ENCODE data around the gene TYW1B. TPM values are rescaled to one million over a fixed set of nuclear protein-coding genes. Genes with fewer than 3 reads are reported as not detected.
"Not testable (repeated sequence)": the region's sequence is repeated elsewhere in the genome, so short reads cannot be mapped to it uniquely, and the experiment has no call there.

TYW1B gene
- total and polyA plus RNA-seq, 8 donors: 2.4 to 9.7 (median 5.6) TPM

DNA sequence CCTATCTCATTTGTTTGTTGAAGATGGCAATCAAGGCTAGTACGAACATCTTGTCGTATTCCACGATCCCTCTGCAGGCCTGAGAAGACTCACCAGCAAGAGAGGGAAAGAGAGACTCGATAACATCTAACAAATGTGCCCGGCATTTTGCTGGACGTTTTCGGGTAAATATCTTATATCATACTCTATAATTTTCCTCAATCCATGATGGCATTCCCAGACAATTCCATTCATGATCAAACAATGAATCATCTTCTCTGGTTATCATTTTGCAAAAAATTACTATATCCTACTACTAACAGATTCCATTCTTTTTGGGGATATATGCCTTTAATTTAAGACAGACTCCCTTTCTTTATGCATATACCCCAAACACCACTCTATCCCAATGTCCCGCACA is 118.1 kb downstream of the TYW1B start:
- H3K36me3 ChIP-seq: peaks cover 0 to 8% of the 10 kb centered on the region in 2 donors
- H3K27ac ChIP-seq: no peak overlapping the region
- no peaks in the 10 kb centered on the region for H3K9me3 ChIP-seq
- H3K4me3 ChIP-seq: no peak overlapping the region
- ATAC-seq (no peak), DNase-seq (no peak)
- TF ChIP-seq, protein P1, sequence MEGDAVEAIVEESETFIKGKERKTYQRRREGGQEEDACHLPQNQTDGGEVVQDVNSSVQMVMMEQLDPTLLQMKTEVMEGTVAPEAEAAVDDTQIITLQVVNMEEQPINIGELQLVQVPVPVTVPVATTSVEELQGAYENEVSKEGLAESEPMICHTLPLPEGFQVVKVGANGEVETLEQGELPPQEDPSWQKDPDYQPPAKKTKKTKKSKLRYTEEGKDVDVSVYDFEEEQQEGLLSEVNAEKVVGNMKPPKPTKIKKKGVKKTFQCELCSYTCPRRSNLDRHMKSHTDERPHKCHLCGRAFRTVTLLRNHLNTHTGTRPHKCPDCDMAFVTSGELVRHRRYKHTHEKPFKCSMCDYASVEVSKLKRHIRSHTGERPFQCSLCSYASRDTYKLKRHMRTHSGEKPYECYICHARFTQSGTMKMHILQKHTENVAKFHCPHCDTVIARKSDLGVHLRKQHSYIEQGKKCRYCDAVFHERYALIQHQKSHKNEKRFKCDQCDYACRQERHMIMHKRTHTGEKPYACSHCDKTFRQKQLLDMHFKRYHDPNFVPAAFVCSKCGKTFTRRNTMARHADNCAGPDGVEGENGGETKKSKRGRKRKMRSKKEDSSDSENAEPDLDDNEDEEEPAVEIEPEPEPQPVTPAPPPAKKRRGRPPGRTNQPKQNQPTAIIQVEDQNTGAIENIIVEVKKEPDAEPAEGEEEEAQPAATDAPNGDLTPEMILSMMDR (IDR thresholded peaks at IDR 0.05): no peak
- no peaks in the 10 kb centered on the region for H3K4me1 ChIP-seq
- intact Hi-C loops (cut with DNase I): no loop called here
- H3K27me3 ChIP-seq: no peaks in the 10 kb centered on the region

DNA sequence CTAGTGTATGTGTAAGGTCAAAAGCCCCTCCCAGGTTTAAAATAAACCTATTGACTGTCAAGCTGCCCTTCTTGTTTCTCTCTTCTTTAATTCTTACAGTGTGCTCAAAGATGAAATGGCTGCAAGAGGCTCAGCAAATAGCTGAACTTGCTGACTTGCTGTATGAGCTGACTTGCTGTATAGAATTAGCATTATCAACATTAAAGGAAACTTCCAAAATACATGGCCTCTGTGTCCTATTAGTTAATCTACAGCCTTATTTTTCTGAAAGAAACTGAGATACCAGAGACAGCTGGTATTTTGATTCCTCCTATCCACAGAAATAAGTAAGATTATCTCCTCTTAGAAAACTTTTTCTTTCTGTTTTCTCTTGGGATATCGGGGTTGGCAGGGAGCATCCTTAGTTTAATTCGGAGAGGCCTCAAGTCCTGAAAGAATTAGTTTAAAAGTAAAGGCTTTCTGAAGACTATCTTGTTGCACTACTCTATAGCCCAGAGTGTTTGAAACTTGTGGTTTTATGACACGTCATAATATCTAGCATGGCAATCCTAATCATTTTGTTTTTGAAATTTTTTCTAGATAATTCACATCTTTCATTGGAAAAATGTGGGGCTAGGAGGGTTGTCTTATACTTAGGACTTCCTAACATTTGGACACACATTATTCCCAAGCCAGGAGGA is 119.5 kb downstream of the TYW1B start:
- not testable (repeated sequence) for ATAC-seq, H3K27me3 ChIP-seq, H3K4me1 ChIP-seq

DNA sequence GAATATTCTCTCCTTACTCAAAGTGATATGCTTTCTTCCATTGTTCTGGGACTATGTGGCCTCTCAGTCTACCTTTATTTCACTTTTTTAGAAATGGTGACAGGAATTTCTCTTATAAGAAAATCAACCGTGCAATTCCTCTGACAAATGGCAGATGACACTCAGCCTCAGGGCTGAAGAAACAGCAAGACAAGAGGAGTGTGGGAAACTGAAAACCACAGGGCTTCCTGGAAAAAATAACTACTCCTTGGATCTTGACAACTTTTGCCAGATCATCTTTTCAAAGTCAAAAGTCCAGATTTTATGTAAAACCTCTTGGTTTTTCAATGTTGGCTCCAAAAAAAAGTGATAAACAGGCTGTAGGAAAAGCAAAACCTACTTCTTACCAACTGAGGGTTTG is 121.5 kb downstream of the TYW1B start:
- Histone ChIP-seq H3K4me1 (no peaks in the 10 kb centered on the region), H3K9me3 (no peaks in the 10 kb centered on the region), H3K27ac (no peak overlapping the region), H3K4me3 (no peak overlapping the region), H3K36me3 (no peaks in the 10 kb centered on the region), H3K27me3 (no peaks in the 10 kb centered on the region)
- TF ChIP-seq, protein P1 (IDR thresholded peaks at IDR 0.05): no peak
- intact Hi-C loops (cut with DNase I): no loop called here
- DNase-seq (no peak), ATAC-seq (no peak)

More for the DNA sequence above, 119.5 kb downstream of the TYW1B start:
- H3K4me3 ChIP-seq; intact Hi-C loops (cut with DNase I); H3K36me3 ChIP-seq; DNase-seq; H3K9me3 ChIP-seq; H3K27ac ChIP-seq: not testable (repeated sequence)

DNA sequence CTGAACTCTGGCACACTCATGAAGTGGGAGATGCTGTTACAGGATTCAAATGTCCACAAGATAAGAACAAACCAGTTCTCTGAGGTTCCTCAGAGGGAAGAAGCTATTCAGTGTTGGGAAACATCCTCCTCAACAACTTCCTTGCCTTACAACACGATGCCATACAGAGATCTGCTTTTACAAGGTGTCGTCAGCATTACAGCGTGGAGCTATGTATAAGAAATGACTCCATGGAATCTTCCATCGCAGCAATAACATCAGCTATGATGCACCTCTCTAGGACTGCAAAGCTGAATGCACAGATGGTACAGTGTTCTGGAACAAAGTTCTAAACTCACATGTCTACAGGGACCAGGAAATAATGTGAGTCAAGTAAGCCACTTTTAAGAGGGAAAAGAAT is 122.3 kb downstream of the TYW1B start:
- ATAC-seq; intact Hi-C loops (cut with DNase I): not testable (repeated sequence)

DNA sequence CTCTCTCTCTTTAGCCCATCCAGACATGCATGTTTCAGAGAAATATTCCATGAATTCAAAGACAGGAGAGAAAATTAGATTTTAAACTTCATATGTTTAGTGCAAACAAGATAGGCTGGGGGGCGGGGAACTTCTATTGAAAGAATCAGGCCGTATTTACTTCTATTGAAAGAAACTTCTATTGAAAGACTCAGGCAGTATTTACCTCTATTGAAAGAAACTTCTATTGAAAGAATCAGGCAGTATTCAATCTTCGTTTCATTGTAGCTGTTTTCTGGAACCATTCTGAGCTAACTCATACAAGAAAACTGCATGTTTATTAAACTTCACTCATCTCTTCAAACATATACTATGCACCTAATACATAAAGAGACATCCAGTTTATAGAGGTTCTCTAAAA is 123.1 kb downstream of the TYW1B start:
- H3K4me3 ChIP-seq: no peak overlapping the region

More for the DNA sequence above, 122.3 kb downstream of the TYW1B start:
- not testable (repeated sequence) for H3K27ac ChIP-seq, H3K9me3 ChIP-seq, H3K36me3 ChIP-seq, H3K4me1 ChIP-seq, DNase-seq, H3K27me3 ChIP-seq, H3K4me3 ChIP-seq

DNA sequence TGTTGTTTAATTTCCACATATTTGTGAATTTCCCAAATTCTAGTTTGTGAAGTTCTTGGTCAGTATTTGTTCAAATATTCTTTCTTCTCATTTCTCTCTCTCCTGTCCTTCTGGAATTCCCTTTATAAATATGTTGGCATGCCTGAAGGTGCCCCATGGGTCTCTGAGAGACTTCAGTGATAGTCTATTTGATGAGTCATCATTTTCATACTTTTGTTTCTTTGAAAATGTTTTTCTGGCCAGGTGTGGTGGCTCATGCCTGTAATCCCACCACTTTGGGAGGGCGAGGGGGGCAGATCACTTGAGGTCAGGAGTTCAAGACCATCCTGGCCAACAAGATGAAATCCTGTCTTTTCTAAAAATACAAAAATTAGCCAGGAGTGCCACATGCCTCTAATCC is 127.5 kb downstream of the TYW1B start:
- H3K27me3 ChIP-seq; H3K9me3 ChIP-seq; H3K27ac ChIP-seq; intact Hi-C loops (cut with DNase I); H3K4me3 ChIP-seq; H3K36me3 ChIP-seq; ATAC-seq; DNase-seq; H3K4me1 ChIP-seq: not testable (repeated sequence)

More for the DNA sequence above, 123.1 kb downstream of the TYW1B start:
- Histone ChIP-seq H3K9me3 (no peaks in the 10 kb centered on the region), H3K36me3 (no peaks in the 10 kb centered on the region), H3K4me1 (no peaks in the 10 kb centered on the region), H3K27ac (no peak overlapping the region), H3K27me3 (no peaks in the 10 kb centered on the region)
- intact Hi-C loops (cut with DNase I): no loop called here
- ATAC-seq (no peak), DNase-seq (no peak)
- TF ChIP-seq, protein P1 (IDR thresholded peaks at IDR 0.05): no peak

DNA sequence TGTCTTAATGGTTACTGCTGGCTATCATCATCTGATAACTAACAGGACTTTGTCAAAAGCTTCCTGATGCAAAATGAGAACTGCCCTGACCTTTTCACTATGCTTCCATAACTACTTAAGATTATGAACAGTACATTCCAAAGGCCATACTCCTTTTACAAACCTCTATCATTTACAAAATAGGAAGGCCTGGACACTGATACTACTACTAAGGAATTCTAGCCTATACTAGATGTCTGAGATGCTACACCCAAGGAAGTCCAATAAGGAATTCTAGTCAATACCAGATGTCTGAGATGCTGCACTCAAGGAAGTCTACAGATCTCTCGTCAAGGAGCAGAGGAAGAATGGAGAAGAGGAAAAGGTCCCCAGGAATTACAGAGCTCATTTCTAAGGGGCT is 130.9 kb downstream of the TYW1B start:
- H3K4me3 ChIP-seq; H3K4me1 ChIP-seq; H3K27me3 ChIP-seq; H3K36me3 ChIP-seq; H3K27ac ChIP-seq; H3K9me3 ChIP-seq; DNase-seq; intact Hi-C loops (cut with DNase I): not testable (repeated sequence)
- ATAC-seq: peak; percentile 19

DNA sequence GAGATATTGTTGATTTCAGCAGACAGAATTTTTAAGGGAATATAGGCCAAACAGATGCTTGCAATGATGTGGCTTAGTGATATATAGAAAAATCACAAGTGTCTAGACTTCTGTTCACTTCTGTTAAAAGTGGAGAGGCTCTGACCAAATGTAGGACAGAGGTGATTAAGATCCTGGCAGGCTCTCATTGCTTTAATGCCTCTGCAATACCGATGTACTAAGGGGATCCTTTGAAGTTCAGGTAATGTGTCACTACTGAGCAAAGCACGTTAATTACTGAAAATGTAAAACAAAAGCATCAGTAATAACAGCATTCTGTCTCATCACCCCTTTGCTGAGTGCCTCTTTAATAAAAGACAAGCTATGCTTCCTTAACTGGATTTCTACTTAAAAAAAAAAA is 131.4 kb downstream of the TYW1B start:
- H3K36me3 ChIP-seq; H3K4me1 ChIP-seq; H3K27me3 ChIP-seq; intact Hi-C loops (cut with DNase I); H3K27ac ChIP-seq; H3K4me3 ChIP-seq; DNase-seq; H3K9me3 ChIP-seq: not testable (repeated sequence)
- ATAC-seq: peak; percentile 46

DNA sequence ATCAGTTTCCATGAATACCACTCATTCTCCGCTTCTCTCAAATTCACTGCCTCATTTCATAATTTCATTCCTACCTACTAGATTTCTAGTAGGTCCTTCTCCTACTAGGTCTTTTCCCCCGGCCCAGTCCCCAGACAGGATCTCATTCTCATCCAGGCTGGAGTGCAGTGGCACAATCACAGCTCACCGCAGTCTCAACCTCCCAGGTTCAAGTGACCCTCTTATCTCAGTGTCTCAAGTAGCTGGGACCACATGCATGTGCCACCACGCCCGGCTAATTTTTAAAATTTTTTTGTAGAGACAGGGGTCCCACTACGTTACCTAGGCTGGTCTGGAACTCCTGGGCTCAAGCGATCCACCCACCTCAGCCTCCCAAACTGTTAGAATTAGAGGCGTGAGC is 132.5 kb downstream of the TYW1B start:
- H3K9me3 ChIP-seq; H3K4me3 ChIP-seq; H3K36me3 ChIP-seq; H3K4me1 ChIP-seq; H3K27ac ChIP-seq; H3K27me3 ChIP-seq; intact Hi-C loops (cut with DNase I): not testable (repeated sequence)
- DNase-seq (peak in 2 of 4 donors; percentile 13 to 38), ATAC-seq (peak; percentile 84)

DNA sequence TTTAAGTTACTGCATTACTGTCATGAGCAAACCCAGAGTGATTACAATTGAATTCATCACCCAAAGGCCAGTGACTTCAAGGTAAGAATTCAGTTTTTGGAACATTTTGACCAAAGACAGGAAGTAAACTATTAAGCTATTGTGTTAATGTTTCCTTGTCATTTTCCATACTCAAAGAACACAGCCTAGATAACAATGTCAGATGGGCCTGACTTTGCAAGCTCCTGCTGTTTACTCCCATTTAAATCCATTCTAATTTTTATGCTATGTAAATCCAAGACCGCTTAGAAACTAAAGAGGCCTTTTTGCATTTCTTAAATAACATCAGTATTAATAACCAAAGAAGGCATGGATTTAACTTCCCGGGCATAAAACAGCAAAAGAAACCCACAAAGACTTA is 136.6 kb downstream of the TYW1B start:
- DNase-seq; H3K27me3 ChIP-seq; H3K4me1 ChIP-seq; H3K9me3 ChIP-seq; intact Hi-C loops (cut with DNase I); H3K4me3 ChIP-seq; ATAC-seq; H3K36me3 ChIP-seq; H3K27ac ChIP-seq: not testable (repeated sequence)

DNA sequence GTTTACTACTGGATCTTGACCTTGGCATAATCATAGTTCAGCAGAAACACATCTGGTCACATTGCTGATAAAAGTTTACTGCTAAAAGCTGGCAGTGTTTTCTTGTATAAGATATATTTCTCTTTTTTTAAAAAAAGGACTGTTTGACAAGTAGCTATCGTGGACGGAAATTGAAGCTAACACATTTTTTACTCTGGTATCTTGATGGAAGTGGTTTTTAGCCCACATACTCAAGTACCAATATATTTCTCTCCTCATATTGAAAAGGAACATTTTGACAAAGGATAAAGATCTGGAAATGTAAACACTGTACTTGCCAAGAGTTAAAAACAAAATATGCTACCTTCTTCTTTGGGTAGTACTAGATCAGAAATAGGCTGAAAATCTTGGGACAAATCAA is 137.8 kb downstream of the TYW1B start:
- H3K27ac ChIP-seq; H3K4me3 ChIP-seq; intact Hi-C loops (cut with DNase I); DNase-seq; ATAC-seq; H3K4me1 ChIP-seq; H3K36me3 ChIP-seq; H3K27me3 ChIP-seq; H3K9me3 ChIP-seq: not testable (repeated sequence)
